CMK (cell line): ENCODE measurements around the gene VSIR.

Experiments used
- DNase-seq: peaks from one replicate; pipeline ENCODE4 v3.0.0-alpha.2; 2010; ENCODE audit warnings: low read depth

Gene VSIR

GRCh38 chr10:71727738-71728737 is 45.3 kb downstream of the VSIR start:
- DNase-seq: no peak

- no peak for DNase-seq
Measured at GRCh38 chr10:71727105-71727737, 46.1 kb downstream of the VSIR start.

- no peak for DNase-seq
Measured at GRCh38 chr10:71726580-71727104, 46.7 kb downstream of the VSIR start.

- DNase-seq: no peak
Measured at GRCh38 chr10:71725998-71726579, 47.2 kb downstream of the VSIR start.

GRCh38 chr10:71725249-71725648 is 48.1 kb downstream of the VSIR start:
- no peak for DNase-seq

- no peak for DNase-seq
Measured at GRCh38 chr10:71724539-71724938, 48.8 kb downstream of the VSIR start.

- DNase-seq: no peak
Measured at GRCh38 chr10:71723311-71723710, 50.0 kb downstream of the VSIR start.

- DNase-seq: no peak
Measured at GRCh38 chr10:71722849-71723248, 50.5 kb downstream of the VSIR start.

GRCh38 chr10:71721313-71721712 is 52.0 kb downstream of the VSIR start:
- DNase-seq: no peak

- DNase-seq: no peak
Measured at GRCh38 chr10:71720288-71720687, 53.0 kb downstream of the VSIR start.

- DNase-seq: no peak
Measured at GRCh38 chr10:71719464-71720201, 53.7 kb downstream of the VSIR start, which contains the start of gene C10orf105. TSS of gene C10orf105 (minus strand) at chr10:71719778. CDS start at chr10:71716337, 3,441 bp downstream.

- DNase-seq: no peak
Measured at GRCh38 chr10:71719042-71719441, 54.3 kb downstream of the VSIR start.

GRCh38 chr10:71718165-71718698 is 55.1 kb downstream of the VSIR start:
- DNase-seq: no peak

- DNase-seq: no peak
Measured at GRCh38 chr10:71717551-71717951, 55.8 kb downstream of the VSIR start.

GRCh38 chr10:71717056-71717455 is 56.3 kb downstream of the VSIR start:
- no peak for DNase-seq

GRCh38 chr10:71716426-71716825 is 56.9 kb downstream of the VSIR start:
- DNase-seq: no peak

GRCh38 chr10:71715860-71716259 is 57.5 kb downstream of the VSIR start:
- no peak for DNase-seq

- no peak for DNase-seq
Measured at GRCh38 chr10:71715026-71715425, 58.3 kb downstream of the VSIR start.

GRCh38 chr10:71714592-71714991 is 58.7 kb downstream of the VSIR start:
- DNase-seq: no peak

- no peak for DNase-seq
Measured at GRCh38 chr10:71714031-71714410, 59.3 kb downstream of the VSIR start.
